ENCODE measurements around the gene AQP6.
A peak's percentile ranks its signal among the peaks of the same experiment; 100 is the strongest.

AQP6 gene

DNA sequence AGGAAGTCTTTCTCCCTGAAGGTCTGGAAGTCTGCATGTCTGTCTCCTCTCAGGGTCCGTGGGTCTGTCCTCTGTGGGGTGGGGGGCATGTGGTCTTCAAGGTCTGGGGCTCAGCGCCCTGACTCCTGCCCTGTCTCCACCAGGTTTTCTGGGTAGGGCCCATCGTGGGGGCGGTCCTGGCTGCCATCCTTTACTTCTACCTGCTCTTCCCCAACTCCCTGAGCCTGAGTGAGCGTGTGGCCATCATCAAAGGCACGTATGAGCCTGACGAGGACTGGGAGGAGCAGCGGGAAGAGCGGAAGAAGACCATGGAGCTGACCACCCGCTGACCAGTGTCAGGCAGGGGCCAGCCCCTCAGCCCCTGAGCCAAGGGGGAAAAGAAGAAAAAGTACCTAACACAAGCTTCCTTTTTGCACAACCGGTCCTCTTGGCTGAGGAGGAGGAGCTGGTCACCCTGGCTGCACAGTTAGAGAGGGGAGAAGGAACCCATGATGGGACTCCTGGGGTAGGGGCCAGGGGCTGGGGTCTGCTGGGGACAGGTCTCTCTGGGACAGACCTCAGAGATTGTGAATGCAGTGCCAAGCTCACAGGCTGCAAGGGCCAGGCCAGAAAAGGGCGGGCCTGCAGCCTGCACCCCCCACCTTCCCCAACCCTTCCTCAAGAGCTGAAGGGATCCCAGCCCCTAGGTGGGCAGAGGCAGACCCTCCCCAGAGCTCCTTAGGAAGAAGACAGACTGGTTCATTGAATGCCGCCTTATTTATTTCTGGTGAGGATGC is 7.7 kb upstream of the AQP6 start:
- TF ChIP-seq, protein P1, sequence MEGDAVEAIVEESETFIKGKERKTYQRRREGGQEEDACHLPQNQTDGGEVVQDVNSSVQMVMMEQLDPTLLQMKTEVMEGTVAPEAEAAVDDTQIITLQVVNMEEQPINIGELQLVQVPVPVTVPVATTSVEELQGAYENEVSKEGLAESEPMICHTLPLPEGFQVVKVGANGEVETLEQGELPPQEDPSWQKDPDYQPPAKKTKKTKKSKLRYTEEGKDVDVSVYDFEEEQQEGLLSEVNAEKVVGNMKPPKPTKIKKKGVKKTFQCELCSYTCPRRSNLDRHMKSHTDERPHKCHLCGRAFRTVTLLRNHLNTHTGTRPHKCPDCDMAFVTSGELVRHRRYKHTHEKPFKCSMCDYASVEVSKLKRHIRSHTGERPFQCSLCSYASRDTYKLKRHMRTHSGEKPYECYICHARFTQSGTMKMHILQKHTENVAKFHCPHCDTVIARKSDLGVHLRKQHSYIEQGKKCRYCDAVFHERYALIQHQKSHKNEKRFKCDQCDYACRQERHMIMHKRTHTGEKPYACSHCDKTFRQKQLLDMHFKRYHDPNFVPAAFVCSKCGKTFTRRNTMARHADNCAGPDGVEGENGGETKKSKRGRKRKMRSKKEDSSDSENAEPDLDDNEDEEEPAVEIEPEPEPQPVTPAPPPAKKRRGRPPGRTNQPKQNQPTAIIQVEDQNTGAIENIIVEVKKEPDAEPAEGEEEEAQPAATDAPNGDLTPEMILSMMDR (IDR thresholded peaks at IDR 0.05; ENCODE audit: control extremely low read depth, extremely low read depth, low read depth, missing control alignments): no peak
- POLR2A ChIA-PET: interaction anchor here (0.6 kb wide), 1 partner anchor 109 kb away, joined by 3 read pairs; no protein-coding TSS in a partner anchor
- DNase-seq (ENCODE audit: extremely low spot score): no peak
- CTCF ChIA-PET: interaction anchor here (0.9 to 11.6 kb wide), 11 partner anchors 11 to 262 kb away, joined by 3 to 243 read pairs (median 56); no protein-coding TSS in a partner anchor

DNA sequence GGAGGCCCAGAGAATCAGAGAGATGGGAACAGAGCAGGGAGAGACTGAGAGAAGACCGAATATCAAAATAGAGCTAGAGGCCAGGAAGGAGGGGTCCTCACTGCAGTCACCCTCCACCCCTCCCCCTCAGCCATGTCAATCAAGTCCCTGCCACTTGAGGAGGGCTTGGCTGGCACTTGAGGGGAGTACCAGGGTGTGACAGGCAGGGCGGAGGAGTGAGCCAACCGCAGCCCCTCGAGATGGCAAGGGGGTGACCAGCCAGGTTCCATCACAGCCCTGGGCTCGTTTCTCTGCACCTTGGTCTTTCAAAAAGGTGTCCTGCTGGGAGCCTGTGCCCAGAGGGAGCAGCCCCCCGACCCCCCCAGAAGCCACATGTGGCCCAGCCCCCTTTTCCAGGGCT is 6.9 kb upstream of the AQP6 start:
- CTCF ChIA-PET: interaction anchor here (1.1 to 11.6 kb wide), 33 partner anchors 7 to 317 kb away, joined by 3 to 243 read pairs (median 12); partner anchors contain the start of genes AQP2, ASIC1, CERS5 and SMARCD1
- DNase-seq (ENCODE audit: extremely low spot score): no peak
- TF ChIP-seq, protein P1 (IDR thresholded peaks at IDR 0.05; ENCODE audit: control extremely low read depth, extremely low read depth, low read depth, missing control alignments): no peak
- POLR2A ChIA-PET: interaction anchor here (0.6 kb wide), 1 partner anchor 110 kb away, joined by 3 read pairs; no protein-coding TSS in a partner anchor

DNA sequence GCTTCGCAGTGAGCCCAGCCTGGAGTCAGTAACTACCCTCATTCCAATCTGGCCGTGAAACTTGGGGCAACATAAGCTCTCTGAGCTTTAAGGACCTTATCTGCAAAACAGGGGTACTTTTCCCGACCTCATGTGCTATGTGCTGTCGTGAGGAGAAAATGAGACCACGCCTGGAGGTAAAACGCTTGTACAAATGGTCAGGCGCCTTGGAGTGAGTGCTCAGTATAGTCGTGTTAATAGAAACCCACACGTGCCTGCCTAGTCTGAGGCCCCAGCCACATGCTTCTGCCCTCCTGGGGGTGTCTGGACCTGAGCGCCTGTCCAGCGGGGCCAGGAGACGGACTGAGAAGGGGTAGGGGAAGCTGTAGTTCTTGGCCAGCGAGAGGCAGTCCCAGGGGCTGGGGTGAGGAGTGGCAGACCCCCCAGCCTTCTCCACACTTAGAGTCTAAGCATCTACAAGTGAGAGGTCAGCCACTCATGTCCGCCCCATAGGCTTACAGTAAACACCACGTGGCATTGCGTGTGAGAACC is 6.2 kb upstream of the AQP6 start:
- ChIA-PET CTCF (interaction anchor here (0.6 to 11.6 kb wide), 66 partner anchors 8 to 389 kb away, joined by 3 to 243 read pairs (median 6); partner anchors contain the start of genes AQP2, ASIC1, CERS5 and GPD1), POLR2A (no interaction called here)
- TF ChIP-seq, protein P1 (IDR thresholded peaks at IDR 0.05; ENCODE audit: control extremely low read depth, extremely low read depth, low read depth, missing control alignments): no peak
- DNase-seq (ENCODE audit: extremely low spot score): no peak

GRCh38 chr12:49967042-49967776 is 5.5 kb upstream of the AQP6 start:
- TF ChIP-seq, protein P1 (IDR thresholded peaks at IDR 0.05; ENCODE audit: control extremely low read depth, extremely low read depth, low read depth, missing control alignments): peak; percentile 98
- ChIA-PET CTCF (interaction anchor here (0.6 to 11.6 kb wide), 81 partner anchors 9 to 414 kb away, joined by 3 to 243 read pairs (median 5); partner anchors contain the start of genes AQP2, ASIC1, CERS5 and GPD1), POLR2A (no interaction called here)
- peak; percentile 91 for DNase-seq (ENCODE audit: extremely low spot score)

GRCh38 chr12:49967777-49968250 is 4.9 kb upstream of the AQP6 start:
- POLR2A ChIA-PET: no interaction called here
- TF ChIP-seq, protein P1 (IDR thresholded peaks at IDR 0.05; ENCODE audit: control extremely low read depth, extremely low read depth, low read depth, missing control alignments): no peak
- DNase-seq (ENCODE audit: extremely low spot score): no peak
- CTCF ChIA-PET: interaction anchor here (0.6 to 11.6 kb wide), 69 partner anchors 9 to 413 kb away, joined by 3 to 243 read pairs (median 6); partner anchors contain the start of genes AQP2, ASIC1, CERS5 and GPD1

- TF ChIP-seq, protein P1 (IDR thresholded peaks at IDR 0.05; ENCODE audit: control extremely low read depth, extremely low read depth, low read depth, missing control alignments): no peak
- no peak for DNase-seq (ENCODE audit: extremely low spot score)
- ChIA-PET CTCF (interaction anchor here (0.6 to 11.6 kb wide), 28 partner anchors 10 to 244 kb away, joined by 3 to 243 read pairs (median 13); partner anchors contain the start of gene CERS5), POLR2A (no interaction called here)
Observed at GRCh38 chr12:49968471-49968870, 4.3 kb upstream of the AQP6 start.
